ENCODE data around the gene GALNT9.
A peak's percentile ranks its signal among the peaks of the same experiment; 100 is the strongest.
"Not testable (repeated sequence)": the region's sequence is repeated elsewhere in the genome, so short reads cannot be mapped to it uniquely, and the experiment has no call there.

GALNT9 gene

GRCh38 chr12:132362996-132363660 lies 33.7 kb upstream of the GALNT9 start:
- Mint-ChIP-seq H3K4me1 (no peaks in the 10 kb centered on the region), H3K27ac (no peak overlapping the region), H3K9me3 (peaks cover 5 to 7% of the 10 kb centered on the region in 2 donors), H3K4me3 (no peak overlapping the region), H3K27me3 (peaks cover 7% of the 10 kb centered on the region)
- no peak for DNase-seq
- ATAC-seq, result no peak

- Mint-ChIP-seq H3K27me3 (peaks cover 8% of the 10 kb centered on the region), H3K4me1 (no peaks in the 10 kb centered on the region), H3K27ac (no peak overlapping the region), H3K4me3 (no peak overlapping the region), H3K9me3 (peaks cover 5 to 7% of the 10 kb centered on the region in 2 donors)
- no peak for DNase-seq
- ATAC-seq, result no peak
Observed at GRCh38 chr12:132360906-132361777, 31.8 kb upstream of the GALNT9 start.

DNA sequence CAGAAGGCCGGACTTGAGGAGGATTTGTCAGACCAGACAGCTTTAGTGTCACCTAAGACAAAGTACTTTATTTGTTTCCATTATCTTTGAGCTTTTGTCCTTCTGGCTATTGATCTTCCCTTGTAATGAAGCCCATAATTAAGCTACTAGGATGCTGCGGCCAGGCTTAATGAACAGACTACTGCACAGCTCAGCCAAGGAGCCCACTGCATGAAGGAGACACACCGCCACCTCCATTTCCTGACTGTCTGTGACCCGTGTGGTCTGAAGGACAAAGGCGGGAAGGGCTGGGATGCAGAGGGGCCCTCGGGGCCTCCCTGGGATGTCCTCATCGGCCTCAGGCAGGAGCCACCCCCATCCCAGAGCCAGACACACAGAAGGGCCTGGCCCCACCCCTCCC lies 31.0 kb upstream of the GALNT9 start:
- no peak for DNase-seq
- ATAC-seq, result no peak
- Mint-ChIP-seq H3K4me1 (no peaks in the 10 kb centered on the region), H3K4me3 (no peak overlapping the region), H3K27me3 (peaks cover 11% of the 10 kb centered on the region), H3K9me3 (peaks cover 5 to 7% of the 10 kb centered on the region in 2 donors), H3K27ac (peak overlapping the region in 1 of 2 donors; percentile 6)

GRCh38 chr12:132359971-132360370 lies 30.6 kb upstream of the GALNT9 start:
- Mint-ChIP-seq H3K9me3 (peaks cover 5 to 7% of the 10 kb centered on the region in 2 donors), H3K27ac (no peak overlapping the region), H3K27me3 (peaks cover 11% of the 10 kb centered on the region), H3K4me3 (no peak overlapping the region), H3K4me1 (no peaks in the 10 kb centered on the region)
- ATAC-seq (no peak), DNase-seq (no peak)

GRCh38 chr12:132359551-132359950 lies 30.2 kb upstream of the GALNT9 start:
- Mint-ChIP-seq H3K4me3 (no peak overlapping the region), H3K27me3 (peaks cover 11% of the 10 kb centered on the region), H3K27ac (no peak overlapping the region), H3K4me1 (no peaks in the 10 kb centered on the region), H3K9me3 (peaks cover 5 to 7% of the 10 kb centered on the region in 2 donors)
- DNase-seq (no peak), ATAC-seq (no peak)

DNA sequence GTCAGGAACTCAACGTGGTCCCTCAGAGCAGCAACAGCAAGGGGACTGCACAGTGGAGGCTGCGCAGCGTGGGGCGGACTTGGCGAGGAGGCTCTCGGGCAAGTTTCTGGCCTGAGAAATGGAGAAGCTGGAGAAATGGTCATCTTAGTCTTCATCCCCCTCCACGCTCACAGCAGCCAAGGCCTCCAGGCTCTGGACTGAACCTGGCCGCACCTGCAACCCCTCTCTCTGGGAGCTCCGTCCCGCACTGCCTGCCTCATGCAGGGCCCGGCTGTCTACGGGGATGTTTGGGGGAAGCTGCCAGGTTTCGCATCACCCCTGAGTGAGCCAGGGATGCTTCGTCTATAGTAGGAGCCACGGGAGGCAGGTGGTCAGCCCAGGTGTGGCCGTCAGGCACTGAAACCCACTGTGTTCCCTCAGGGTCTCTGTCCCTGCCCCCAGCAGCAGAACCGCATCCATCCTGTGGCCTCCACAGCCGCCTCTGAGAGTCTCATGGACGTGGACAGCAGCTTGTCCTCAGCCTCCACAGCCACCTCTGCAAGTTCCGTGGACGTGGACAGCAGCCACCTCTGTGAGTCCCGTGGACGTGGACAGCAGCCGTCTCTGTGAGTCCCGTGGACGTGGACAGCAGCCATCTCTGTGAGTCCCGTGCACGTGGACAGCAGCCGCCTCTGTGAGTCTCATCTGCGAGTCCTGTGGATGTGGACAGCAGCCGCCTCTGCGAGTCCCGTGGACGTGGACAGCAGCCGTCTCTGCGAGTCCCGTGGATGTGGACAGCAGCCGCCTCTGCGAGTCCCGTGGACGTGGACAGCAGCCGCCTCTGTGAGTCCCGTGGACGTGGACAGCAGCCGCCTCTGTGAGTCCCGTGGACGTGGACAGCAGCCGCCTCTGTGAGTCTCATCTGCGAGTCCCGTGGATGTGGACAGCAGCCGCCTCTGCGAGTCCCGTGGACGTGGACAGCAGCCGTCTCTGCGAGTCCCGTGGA lies 29.1 kb upstream of the GALNT9 start:
- H3K27me3 Mint-ChIP-seq, result peaks cover 11% of the 10 kb centered on the region
- not testable (repeated sequence) for DNase-seq, H3K27ac Mint-ChIP-seq, H3K4me1 Mint-ChIP-seq, H3K9me3 Mint-ChIP-seq, ATAC-seq, H3K4me3 Mint-ChIP-seq

DNA sequence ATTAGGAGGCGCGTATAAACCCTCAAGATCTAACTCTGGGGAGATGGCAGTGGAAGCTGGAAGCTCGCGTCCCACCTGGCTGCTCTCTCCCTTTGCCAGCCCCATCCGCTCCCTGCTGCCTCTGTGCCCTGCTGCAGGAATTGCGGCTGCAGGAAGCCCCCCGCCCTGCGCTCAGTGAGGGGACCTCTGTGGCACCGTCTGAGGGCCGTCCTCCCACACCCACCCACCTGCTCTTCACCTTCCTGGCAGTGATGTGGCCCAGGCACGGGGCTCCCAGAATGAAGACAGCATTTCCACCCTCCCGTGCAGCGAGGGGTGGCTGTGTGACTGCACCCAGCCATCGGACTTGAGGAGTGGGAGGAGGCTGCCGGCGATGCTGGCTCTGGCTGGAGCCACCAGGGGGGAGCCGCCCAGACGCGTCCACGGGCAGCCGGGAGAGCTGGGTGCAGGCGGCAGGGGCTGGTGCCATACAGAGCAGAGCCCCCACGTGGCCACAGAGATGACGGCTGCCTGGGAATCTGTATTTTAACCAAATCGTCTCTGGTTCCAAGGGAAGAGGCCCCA lies 28.3 kb upstream of the GALNT9 start:
- DNase-seq, result no peak
- Mint-ChIP-seq H3K27ac (no peak overlapping the region), H3K27me3 (peaks cover 11% of the 10 kb centered on the region), H3K9me3 (peaks cover 5 to 7% of the 10 kb centered on the region in 2 donors), H3K4me3 (no peak overlapping the region), H3K4me1 (no peaks in the 10 kb centered on the region)
- no peak for ATAC-seq

- DNase-seq (no peak), ATAC-seq (no peak)
- no peak overlapping the region for H3K4me3 Mint-ChIP-seq
- no peak overlapping the region for H3K27ac Mint-ChIP-seq
- H3K4me1 Mint-ChIP-seq, result no peaks in the 10 kb centered on the region
- peaks cover 11% of the 10 kb centered on the region for H3K27me3 Mint-ChIP-seq
- H3K9me3 Mint-ChIP-seq, result peaks cover 5 to 7% of the 10 kb centered on the region in 2 donors
Observed at GRCh38 chr12:132356691-132357622, 27.6 kb upstream of the GALNT9 start.

- H3K4me3 Mint-ChIP-seq, result no peak overlapping the region
- H3K9me3 Mint-ChIP-seq, result peaks cover 5 to 7% of the 10 kb centered on the region in 2 donors
- no peak for ATAC-seq
Observed at GRCh38 chr12:132355742-132356681, 26.6 kb upstream of the GALNT9 start.

DNA sequence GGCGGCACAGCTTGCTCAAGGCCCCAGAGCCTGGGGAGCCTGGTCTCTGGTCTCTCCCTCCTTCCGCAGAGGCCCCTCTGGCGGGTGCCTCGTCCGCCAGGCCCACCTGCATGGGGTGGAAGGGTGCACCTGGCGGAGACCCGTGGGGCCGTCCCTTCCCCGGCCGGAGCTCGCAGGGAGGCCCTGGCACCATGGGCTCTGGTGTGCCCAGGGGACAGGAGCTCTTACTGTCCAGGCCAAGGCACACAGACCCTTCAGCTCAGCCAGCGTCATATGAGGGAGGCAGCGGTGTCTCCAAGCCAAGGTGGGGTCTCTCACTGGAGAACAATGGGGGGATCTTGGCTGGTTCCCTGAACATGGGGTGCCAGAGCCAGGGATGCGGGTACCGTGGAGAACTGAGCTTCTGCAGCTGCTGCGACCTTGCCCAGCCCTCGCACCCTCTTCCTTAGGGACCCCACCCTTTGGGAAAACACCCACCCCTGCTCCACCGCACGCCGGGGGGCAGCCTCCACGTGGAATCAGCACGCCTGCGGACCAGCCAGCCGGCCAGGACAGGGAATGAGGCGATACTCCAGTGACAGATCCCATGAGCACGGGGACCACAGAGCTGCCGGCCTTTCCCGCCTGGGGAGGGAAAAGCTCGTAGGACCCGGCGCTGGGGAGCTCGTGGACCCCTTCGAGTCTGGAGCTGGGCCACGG lies 25.7 kb upstream of the GALNT9 start:
- peaks cover 11% of the 10 kb centered on the region for H3K27me3 Mint-ChIP-seq

More at GRCh38 chr12:132355742-132356681, 26.6 kb upstream of the GALNT9 start:
- Mint-ChIP-seq H3K27me3 (peaks cover 11% of the 10 kb centered on the region), H3K27ac (no peak overlapping the region), H3K4me1 (no peaks in the 10 kb centered on the region)
- DNase-seq, result no peak

GRCh38 chr12:132354211-132354981 lies 25.0 kb upstream of the GALNT9 start:
- H3K9me3 Mint-ChIP-seq, result peaks cover 0 to under 1% of the 10 kb centered on the region in 2 donors
- no peak overlapping the region for H3K4me3 Mint-ChIP-seq
- DNase-seq, result no peak

More for the DNA sequence above, 25.7 kb upstream of the GALNT9 start:
- Mint-ChIP-seq H3K27ac (no peak overlapping the region), H3K4me3 (no peak overlapping the region), H3K4me1 (no peaks in the 10 kb centered on the region), H3K9me3 (peaks cover 5 to 7% of the 10 kb centered on the region in 2 donors)
- DNase-seq (no peak), ATAC-seq (no peak)

DNA sequence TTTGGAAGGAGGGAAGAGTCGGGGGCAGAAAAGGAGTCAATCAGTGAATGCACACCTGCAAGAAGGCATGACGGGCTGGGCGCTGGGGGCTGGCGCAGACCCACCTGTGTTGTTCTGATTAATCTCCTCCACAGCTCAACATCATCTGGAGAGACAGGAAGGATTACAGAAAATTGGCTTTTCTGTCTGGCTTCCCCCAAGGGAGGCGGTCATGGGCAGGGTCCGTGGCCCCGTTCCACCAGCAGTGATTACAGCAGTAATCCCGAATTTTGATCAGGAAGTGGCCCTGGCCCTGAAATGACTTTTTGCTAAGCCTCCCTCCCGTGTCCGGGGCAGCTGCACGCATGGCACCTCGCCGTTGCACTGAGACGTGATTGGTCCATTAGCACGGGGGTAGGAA lies 24.4 kb upstream of the GALNT9 start:
- H3K4me3 Mint-ChIP-seq, result no peak overlapping the region
- no peak for DNase-seq
- no peaks in the 10 kb centered on the region for H3K4me1 Mint-ChIP-seq
- no peaks in the 10 kb centered on the region for H3K9me3 Mint-ChIP-seq
- H3K27ac Mint-ChIP-seq, result no peak overlapping the region
- ATAC-seq, result no peak
- H3K27me3 Mint-ChIP-seq, result peaks cover 11% of the 10 kb centered on the region

More at GRCh38 chr12:132354211-132354981, 25.0 kb upstream of the GALNT9 start:
- no peak for ATAC-seq
- peaks cover 11% of the 10 kb centered on the region for H3K27me3 Mint-ChIP-seq
- H3K27ac Mint-ChIP-seq, result no peak overlapping the region
- H3K4me1 Mint-ChIP-seq, result no peaks in the 10 kb centered on the region
